Activated gamma-delta T cell treated with anti-CD3 and anti-CD28 coated beads, Interleukin-2, amount 50 U/mL, for 16 hours (primary cell): ENCODE results near the gene VASN.
"Not testable (repeated sequence)": the region's sequence is repeated elsewhere in the genome, so short reads cannot be mapped to it uniquely, and the experiment has no call there.

ENCODE experiments used
- DNase-seq: peaks from one replicate; pipeline ENCODE4 v3.0.0-alpha.2; 2020; ENCODE audit warnings: low read depth

VASN gene

GRCh38 chr16:4337540-4338088 is 34.0 kb upstream of the VASN start:
- no peak for DNase-seq

DNA sequence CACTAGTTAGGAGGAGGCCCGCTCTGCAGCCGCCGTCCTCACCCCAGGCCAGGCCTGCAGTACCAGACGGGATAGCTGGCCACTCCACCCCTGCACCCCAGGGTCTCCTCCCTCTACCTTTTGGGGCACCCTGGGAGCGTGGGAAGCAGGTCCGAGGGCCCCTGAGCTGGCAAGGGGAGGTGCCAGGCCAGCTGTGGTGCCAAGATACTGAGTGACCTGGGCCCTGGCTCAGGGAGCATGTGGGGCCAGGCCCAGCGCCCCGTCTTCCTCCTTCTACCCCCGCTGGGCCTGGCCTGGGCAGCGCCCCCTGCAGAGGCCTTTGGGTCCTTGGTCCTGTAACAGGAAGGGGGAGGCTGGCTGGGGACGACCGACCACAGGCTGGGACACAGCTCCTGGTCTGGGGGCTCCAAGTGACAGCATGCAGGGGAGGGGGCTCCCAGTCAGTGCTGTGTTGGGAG is 33.5 kb upstream of the VASN start:
- DNase-seq = no peak

GRCh38 chr16:4338712-4339299 is 32.8 kb upstream of the VASN start:
- no peak for DNase-seq

- no peak for DNase-seq
Measured at GRCh38 chr16:4339455-4339854, 32.2 kb upstream of the VASN start.

DNA sequence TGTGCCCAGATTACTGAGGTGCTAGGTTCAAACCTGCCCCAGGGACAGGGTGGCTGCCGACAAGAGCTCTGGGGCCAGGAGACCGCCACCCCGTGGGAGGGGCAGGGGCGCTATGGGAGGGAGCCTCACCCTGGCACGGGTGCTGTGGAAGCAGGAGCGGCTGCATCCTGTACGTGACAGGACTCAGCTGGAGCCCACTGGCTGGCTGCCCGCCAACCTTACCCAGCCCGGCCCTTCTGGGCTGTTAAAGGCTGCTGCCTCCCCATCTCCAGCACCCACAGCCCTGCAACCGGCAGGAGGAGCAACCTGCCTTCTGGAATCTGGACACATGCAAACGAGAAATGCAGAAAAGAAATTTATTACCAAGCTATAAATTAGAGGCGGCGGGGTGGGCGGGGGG is 31.7 kb upstream of the VASN start:
- no peak for DNase-seq

DNA sequence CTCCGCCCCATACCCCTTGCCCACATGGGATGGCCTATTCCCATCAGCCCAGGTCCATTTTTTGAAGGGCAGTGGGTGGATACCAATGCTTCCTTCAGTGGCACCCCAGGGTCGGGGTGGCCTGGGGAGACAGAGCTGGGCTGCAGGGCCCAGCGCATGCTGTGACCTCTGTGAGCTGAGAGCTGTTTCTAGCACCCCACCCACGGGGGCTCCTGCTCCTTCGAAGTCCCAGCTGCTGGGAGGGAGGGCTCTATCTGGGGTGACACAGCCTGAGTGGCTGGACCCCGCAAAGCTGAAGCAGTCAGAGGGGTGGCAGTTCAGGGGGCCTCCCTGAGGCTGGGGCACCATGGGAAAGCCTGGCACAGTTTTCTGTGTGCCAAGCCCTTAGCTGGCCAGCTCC is 31.2 kb upstream of the VASN start:
- no peak for DNase-seq

- no peak for DNase-seq
Measured at GRCh38 chr16:4341250-4341649, 30.4 kb upstream of the VASN start.

DNA sequence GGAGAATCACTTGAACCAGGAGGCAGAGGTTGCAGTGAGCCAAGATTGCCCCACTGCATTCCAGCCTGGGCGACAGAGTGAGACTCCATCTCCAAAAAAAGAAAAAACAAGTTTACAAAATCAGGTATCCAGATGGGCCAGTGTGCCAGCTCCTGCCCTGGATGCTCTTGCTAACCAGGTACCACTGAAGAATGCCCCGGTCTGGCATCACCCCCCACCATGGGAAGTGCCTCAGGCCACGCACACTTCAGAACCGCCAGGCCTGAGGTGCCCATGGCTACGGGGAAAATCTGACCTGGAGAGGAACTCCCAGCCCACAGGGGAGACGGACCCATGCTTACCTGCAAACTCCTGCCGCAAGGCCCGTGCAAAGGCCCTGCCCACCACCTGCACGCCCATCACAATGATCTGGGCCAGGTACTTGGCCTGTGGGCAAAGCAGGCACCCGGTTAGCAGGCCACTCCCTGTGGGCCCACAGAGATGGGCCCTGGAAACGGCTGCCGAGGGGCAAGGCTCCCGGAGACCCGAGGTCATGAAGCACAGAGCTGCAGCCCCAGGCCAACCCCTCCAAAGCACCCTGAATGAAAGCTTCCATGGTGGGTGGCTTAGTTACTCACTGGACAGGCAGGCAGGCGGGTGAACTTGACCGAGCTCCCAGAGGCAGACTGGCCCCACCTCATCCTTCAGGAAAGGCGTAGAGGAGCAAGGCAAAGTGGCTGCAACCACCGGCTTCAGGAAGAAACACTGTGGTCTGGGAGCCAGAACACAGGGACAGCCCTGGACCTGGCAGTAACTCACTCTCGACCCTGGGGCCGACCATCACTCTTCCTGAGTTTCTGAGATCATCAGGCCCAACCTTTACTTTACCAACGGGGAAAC is 28.5 kb upstream of the VASN start:
- DNase-seq = no peak

GRCh38 chr16:4344300-4344982 is 27.2 kb upstream of the VASN start:
- not testable (repeated sequence) for DNase-seq

GRCh38 chr16:4344983-4345835 is 26.4 kb upstream of the VASN start:
- DNase-seq = no peak

DNA sequence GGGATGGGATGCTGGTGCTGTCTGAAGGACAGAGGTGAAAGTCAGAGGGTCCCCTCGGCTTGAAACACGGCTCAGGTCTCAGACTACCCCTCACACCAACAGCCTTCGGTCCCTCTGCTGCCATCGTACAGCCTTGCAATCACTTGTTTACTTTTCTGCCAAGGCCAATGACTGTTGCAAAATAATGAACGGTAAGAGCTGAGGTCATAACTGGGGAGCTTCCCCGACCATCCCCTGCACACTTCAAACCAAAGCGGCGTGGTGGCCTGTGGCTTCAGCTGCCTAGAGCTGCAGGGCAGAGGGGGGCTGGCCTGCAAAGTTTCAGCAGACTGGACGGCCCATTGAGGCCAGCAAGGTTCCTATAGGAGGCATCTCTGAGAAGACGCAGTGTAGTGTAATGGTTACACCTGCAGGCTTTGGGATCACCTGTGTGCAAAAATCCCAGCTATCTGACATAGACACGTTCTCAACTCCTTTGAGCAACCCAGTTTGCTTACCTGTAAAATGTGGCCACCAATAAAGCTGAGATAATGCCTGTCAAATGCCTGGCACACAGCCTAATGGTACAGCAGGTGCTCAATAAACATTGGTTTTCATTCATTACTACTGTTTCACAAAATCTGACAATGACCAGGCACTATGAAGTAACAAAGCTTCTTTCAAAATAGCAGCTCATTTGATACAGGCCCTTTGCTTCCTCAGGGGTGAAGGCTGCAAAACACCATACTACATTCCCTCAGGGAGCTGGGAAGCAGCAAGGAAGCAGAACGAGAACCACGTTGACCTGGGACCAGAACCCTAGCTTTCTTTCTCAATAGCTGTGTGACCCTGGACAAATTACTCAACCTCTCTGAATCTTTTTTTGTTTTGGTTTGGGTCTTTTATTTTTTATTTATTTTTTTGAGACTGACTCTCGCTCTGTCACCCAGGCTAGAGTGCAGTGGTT is 25.5 kb upstream of the VASN start:
- no peak for DNase-seq

DNA sequence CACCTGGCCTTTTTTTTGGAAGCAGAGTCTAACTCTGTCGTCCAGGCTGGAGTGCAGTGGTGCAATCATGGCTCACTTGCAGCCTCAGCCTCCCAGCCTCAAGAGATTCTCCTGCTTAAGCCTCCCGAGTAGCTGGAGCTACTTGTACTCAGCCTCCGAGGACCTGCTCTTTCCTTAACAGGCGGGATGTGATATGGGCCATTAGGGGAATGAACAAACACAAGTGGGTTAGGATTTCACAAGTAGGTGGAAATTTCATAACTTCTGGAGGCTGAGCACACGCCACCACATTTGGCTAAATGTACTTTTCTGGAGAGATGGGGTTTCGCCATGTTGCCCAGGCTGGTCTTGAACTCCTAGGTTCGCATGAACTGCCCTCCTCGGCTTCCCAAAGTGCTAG is 24.6 kb upstream of the VASN start:
- DNase-seq = no peak

GRCh38 chr16:4347765-4348509 is 23.7 kb upstream of the VASN start:
- no peak for DNase-seq

DNA sequence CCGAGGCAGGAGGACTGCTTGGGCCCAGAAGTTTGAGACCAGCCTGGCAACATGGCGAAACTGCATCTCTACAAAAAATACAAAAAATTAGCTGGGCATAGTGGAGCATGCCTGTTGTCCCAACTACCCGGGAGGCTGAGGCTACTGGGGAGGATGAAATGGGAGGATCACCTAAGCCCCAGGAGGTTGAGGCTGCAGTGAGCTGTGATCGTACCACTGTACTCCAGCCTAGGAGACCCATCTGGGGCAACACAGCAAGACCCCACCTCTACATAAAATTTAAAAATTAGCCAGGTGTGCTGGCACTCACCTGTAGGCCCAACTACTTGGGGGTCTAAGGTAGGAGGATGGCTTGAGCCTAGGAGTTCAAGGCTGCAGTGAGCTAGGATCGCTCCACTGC is 22.3 kb upstream of the VASN start:
- no peak for DNase-seq

DNA sequence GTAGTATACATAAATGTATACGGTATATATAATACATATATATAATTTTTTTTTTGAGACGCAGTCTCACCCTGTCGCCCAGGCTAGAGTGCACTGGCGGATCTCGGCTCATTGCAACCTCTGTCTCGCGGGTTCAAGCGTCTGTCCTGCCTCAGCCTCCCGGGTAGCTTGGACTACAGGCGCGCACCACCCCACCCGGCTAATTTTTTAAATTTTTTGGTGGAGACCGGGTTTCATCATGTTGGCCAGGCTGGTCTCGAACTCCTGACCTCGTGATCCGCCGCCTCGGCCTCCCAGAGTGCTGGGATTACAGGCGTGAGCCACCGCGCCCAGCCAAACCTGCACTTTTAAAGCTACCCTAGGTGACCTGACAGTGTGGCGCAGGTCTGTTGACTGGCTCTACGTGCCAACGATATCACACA is 21.3 kb upstream of the VASN start:
- no peak for DNase-seq

GRCh38 chr16:4350787-4351659 is 20.6 kb upstream of the VASN start, which contains the start of gene PAM16:
PAM16 (minus strand) TSS chr16:4351321; CDS start chr16:4351234, 87 bp downstream.
- peak; percentile 97 for DNase-seq

DNA sequence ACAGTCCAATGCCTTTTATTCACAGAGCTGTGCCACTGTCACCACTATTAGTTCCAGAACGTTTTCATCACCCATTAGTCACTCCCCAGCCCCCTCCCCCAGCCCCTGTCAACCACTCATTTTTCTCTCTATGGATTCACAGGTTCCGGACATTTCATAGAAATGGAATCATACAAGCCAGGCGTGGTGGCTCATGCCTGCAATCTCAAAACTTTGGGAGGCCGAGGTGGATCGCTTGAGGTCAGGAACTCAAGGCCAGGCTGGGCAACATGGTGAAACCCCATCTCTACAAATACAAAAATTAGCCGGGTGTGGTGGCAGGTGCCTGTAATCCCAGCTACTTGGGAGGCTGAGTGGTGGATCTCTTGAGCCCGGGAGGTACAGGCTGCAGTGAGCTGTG is 19.8 kb upstream of the VASN start:
- no peak for DNase-seq

- DNase-seq = no peak
Measured at GRCh38 chr16:4352843-4353242, 18.8 kb upstream of the VASN start.

- no peak for DNase-seq
Measured at GRCh38 chr16:4353675-4354074, 18.0 kb upstream of the VASN start.
